PC-9 (cell line): ENCODE measurements around the gene PRF1. TPM values are rescaled to one million over a fixed set of nuclear protein-coding genes. Genes with fewer than 3 reads are reported as not detected.

Experiments
- BruUV-seq: library from RNA; stranded (reverse); fragments of 400-500 nt; replicated peaks from 2 replicates; lab custom pipeline; 2021; lab: Mats Ljungman, UMichigan
- CTCF ChIA-PET: fragments of 300-600 bp; sonication (Branson Sonifier 250); formaldehyde crosslinking; loops from one replicate; lab custom pipeline; 2022; ENCODE audit warnings: antibody characterized with exemption; lab: Charles Lee
- POLR2A ChIA-PET: fragments of 300-600 bp; sonication (Branson Sonifier 250); formaldehyde crosslinking; loops from one replicate; lab custom pipeline; 2022; ENCODE audit warnings: antibody characterized with exemption; ENCODE audit not compliant: unreplicated experiment; lab: Charles Lee
- DNase-seq, 2 experiments: peaks; one replicate each; pipeline versions ENCODE4 v3.0.0 to v3.0.0-alpha.2; 2015 to 2022; ENCODE audit warnings: mixed read lengths in 1 of 2
- H2AFZ ChIP-seq: fragments of 200-600 bp; sonication (generic); 2 replicates; pipeline ENCODE4 v1.8.1; 2017; ENCODE audit warnings: antibody characterized with exemption
- H3F3A ChIP-seq: fragments of 200-600 bp; sonication (generic); 2 replicates; pipeline ENCODE4 v1.8.1; 2017; ENCODE audit warnings: antibody characterized with exemption, mild to moderate bottlenecking, low read depth; ENCODE audit not compliant: insufficient read depth
- H3K27ac ChIP-seq: fragments of 200-600 bp; sonication (generic); 2 replicates; pipeline ENCODE4 v1.6.1; 2016; ENCODE audit warnings: mixed run types
- H3K27me3 ChIP-seq: fragments of 200-600 bp; sonication (generic); 2 replicates; pipeline ENCODE4 v1.6.1; 2016; ENCODE audit warnings: low read depth, mixed run types; ENCODE audit not compliant: insufficient read depth
- H3K36me3 ChIP-seq: fragments of 200-600 bp; sonication (generic); 2 replicates; pipeline ENCODE4 v1.6.1; 2016; ENCODE audit warnings: low read depth, mixed run types
- H3K4me1 ChIP-seq: fragments of 200-600 bp; sonication (generic); replicated peaks from 2 replicates; pipeline ENCODE4 v1.6.1; 2016; ENCODE audit warnings: mixed run types; ENCODE audit not compliant: insufficient read depth
- H3K4me2 ChIP-seq: fragments of 200-600 bp; sonication (generic); 2 replicates; pipeline ENCODE4 v1.6.1; 2017; ENCODE audit warnings: mixed run types
- H3K4me3 ChIP-seq: fragments of 200-600 bp; sonication (generic); 2 replicates; pipeline ENCODE4 v1.6.1; 2016; ENCODE audit warnings: mixed run types
- H3K79me2 ChIP-seq: fragments of 200-600 bp; sonication (generic); 2 replicates; pipeline ENCODE4 v1.6.1; 2017; ENCODE audit warnings: low read depth, mixed run types
- H3K9me2 ChIP-seq: fragments of 200-600 bp; sonication (generic); 2 replicates; pipeline ENCODE4 v1.8.1; 2017; ENCODE audit warnings: mild to moderate bottlenecking; ENCODE audit not compliant: insufficient read depth
- H3K9me3 ChIP-seq: fragments of 200-600 bp; sonication (generic); 2 replicates; pipeline ENCODE4 v1.8.1; 2016; ENCODE audit warnings: low read depth; ENCODE audit not compliant: insufficient read depth
- H4K20me1 ChIP-seq: fragments of 200-600 bp; sonication (generic); 2 replicates; pipeline ENCODE4 v1.8.1; 2017; ENCODE audit not compliant: insufficient read depth
- CTCF ChIP-seq: fragments of 200-600 bp; sonication (generic); conservative IDR thresholded peaks from 2 replicates; pipeline ENCODE4 v1.6.1; 2017; ENCODE audit warnings: mixed run types, antibody characterized with exemption, mild to moderate bottlenecking, moderate library complexity
- EZH2 ChIP-seq: fragments of 200-600 bp; sonication (generic); IDR thresholded peaks from 2 replicates; pipeline ENCODE4 v1.8.0; 2017; ENCODE audit warnings: antibody characterized with exemption, low read depth
- intact Hi-C: fragments of 100-400 bp; cut with micrococcal nuclease; formaldehyde crosslinking; loops from one replicate; pipeline ENCODE4 v1.10.0; 2022; ENCODE audit not compliant: unreplicated experiment
- total RNA-seq: library from RNA; stranded (reverse); gene quantifications from 2 replicates; pipeline ENCODE4 v1.2.3, GENCODE V29; 2021

Gene PRF1
- total RNA-seq, 1 experiment from 2014 or later = not detected

DNA sequence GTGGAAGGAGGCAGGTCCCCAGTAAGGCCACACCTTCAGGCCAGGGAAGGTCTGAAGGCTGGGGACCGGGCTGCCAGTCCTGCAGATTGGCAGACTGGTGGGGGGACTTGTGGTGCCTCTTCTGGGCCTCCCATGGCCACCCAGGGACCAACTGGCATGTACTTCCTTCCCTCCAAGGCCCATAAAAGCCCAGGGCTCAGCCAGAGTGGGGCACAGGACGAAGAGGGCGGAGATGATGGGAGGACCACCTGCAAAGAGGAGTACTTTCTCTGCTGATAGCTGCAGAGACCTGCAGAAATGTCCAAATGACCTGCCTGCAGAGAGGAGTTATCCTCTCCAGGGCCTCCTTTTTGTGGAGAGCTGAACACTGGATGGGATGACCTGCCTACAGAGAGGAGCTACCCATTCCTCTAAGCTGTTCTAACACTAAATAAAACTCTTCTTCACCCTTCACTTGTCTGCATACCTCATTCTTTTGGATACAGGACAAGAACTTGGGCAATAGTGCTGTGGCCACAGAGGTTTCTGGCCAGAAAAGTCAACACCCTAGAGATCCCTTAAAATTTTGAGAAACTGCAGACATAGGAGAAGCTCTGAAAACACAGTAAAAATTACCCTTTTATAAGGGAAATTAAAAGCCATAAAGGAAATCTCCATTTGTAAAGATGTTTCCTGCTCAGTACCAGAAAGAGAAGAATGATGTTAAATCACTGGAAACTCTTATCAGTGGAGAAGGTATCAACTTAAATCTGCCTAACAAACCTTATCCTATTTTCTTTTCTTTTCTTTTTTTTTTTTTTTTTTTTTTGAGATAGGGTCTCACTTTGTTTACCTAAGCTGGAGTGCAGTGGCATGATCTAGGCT lies 20.7 kb upstream of the PRF1 start:
- intact Hi-C loops = no loop called here
- Histone ChIP-seq H3K36me3 (no peaks in the 10 kb centered on the region), H3K4me1 (no peaks in the 10 kb centered on the region), H3K4me3 (no peak overlapping the region), H3K27me3 (no peaks in the 10 kb centered on the region), H3K9me3 (peaks cover 16% of the 10 kb centered on the region), H4K20me1 (no peaks in the 10 kb centered on the region), H3K9me2 (no peaks in the 10 kb centered on the region), H3K27ac (no peak overlapping the region), H3F3A (no peaks in the 10 kb centered on the region), H3K4me2 (no peak overlapping the region), H3K79me2 (no peaks in the 10 kb centered on the region), H2AFZ (no peak overlapping the region)
- TF ChIP-seq EZH2 (no peak), CTCF (no peak)
- POLR2A ChIA-PET = no interaction called here
- no TSS peak for BruUV-seq
- CTCF ChIA-PET = no interaction called here
- DNase-seq = no peak

DNA sequence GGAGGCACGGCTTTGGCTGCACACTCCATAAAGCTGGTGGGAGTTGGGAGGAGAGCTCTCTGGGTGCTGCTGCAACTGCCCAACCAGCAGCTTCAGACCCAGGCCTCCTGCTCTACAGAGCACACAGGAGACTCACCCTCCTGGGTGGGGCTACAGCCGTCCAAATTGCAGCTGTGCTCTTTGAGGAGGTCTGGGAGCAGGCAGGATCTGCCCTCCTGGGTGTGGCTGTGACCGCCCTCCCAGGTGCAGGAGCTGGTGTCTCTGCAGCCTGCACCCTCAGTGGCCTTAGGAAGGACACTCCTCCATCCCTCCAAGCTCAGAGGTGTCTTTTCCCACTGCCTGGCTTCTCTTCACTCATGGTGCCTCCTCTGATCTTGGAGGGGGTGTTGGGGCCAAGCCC lies 20.0 kb upstream of the PRF1 start:
- intact Hi-C loops = no loop called here
- H3K36me3 ChIP-seq = no peaks in the 10 kb centered on the region
- H3F3A ChIP-seq = no peaks in the 10 kb centered on the region
- POLR2A ChIA-PET = no interaction called here
- no peaks in the 10 kb centered on the region for H4K20me1 ChIP-seq
- H2AFZ ChIP-seq = no peak overlapping the region
- no peaks in the 10 kb centered on the region for H3K27me3 ChIP-seq
- no peaks in the 10 kb centered on the region for H3K79me2 ChIP-seq
- H3K9me2 ChIP-seq = no peaks in the 10 kb centered on the region
- no TSS peak for BruUV-seq
- TF ChIP-seq EZH2 = no peak
- no peak for TF ChIP-seq CTCF
- DNase-seq = no peak
- no peaks in the 10 kb centered on the region for H3K4me1 ChIP-seq
- CTCF ChIA-PET = interaction anchor here (0.5 kb wide), 1 partner anchor 11 kb away, joined by 4 read pairs; no protein-coding TSS in a partner anchor
- H3K4me2 ChIP-seq = no peak overlapping the region
- H3K9me3 ChIP-seq = peaks cover 16% of the 10 kb centered on the region
- no peak overlapping the region for H3K4me3 ChIP-seq
- H3K27ac ChIP-seq = no peak overlapping the region

DNA sequence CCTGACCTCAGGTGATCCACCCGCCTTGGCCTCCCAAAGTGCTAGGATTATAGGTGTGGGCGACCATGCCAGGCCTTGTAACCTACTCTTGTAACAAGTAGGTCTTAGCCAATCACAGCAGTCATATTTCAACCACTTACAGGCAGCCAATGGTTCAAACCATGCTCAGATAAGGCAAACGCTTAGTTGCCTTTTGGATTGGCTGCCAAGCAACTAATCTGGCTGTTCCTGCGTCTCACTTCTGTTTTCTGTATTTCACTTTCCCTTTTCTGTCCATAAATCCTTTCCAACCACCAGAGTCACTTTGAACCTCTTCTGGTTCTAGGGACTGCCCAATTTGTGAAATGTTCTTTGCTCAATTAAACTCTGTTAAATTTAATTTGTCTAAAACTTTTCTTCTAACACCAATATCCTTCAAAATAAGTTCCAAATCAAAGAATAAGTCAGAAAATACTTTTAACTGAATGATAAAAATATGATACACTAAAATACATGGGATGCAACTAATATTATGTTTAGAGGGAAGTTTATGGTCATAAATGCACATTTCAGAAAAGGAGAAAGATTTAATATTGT lies 19.1 kb upstream of the PRF1 start:
- TF ChIP-seq CTCF = no peak
- H3K27ac ChIP-seq = no peak overlapping the region
- peaks cover 16% of the 10 kb centered on the region for H3K9me3 ChIP-seq
- no peak overlapping the region for H3K4me2 ChIP-seq
- no peaks in the 10 kb centered on the region for H3K27me3 ChIP-seq
- no peaks in the 10 kb centered on the region for H4K20me1 ChIP-seq
- H3K4me1 ChIP-seq = no peaks in the 10 kb centered on the region
- intact Hi-C loops = no loop called here
- no peak overlapping the region for H3K4me3 ChIP-seq
- no peaks in the 10 kb centered on the region for H3F3A ChIP-seq
- DNase-seq = no peak
- no peaks in the 10 kb centered on the region for H3K9me2 ChIP-seq
- ChIA-PET CTCF (interaction anchor here (0.7 kb wide), 1 partner anchor 98 kb away, joined by 4 read pairs; no protein-coding TSS in a partner anchor), POLR2A (no interaction called here)
- no peaks in the 10 kb centered on the region for H3K79me2 ChIP-seq
- H2AFZ ChIP-seq = no peak overlapping the region
- BruUV-seq = no TSS peak
- H3K36me3 ChIP-seq = no peaks in the 10 kb centered on the region
